GM21528 (cell line): ENCODE results near the gene TMEFF1.

ENCODE experiments used
- ATAC-seq: cut with Tn5 transposase; IDR thresholded peaks from one replicate; pipeline ENCODE4 v1.9.1; 2021; ENCODE audit warnings: mild to moderate bottlenecking, moderate library complexity; ENCODE audit not compliant: unreplicated experiment, low FRiP score

TMEFF1 gene

GRCh38 chr9:100567856-100568255 is 94.9 kb downstream of the TMEFF1 start:
- no peak for ATAC-seq

GRCh38 chr9:100573655-100574260 is 100.8 kb downstream of the TMEFF1 start:
- no peak for ATAC-seq

- no peak for ATAC-seq
Measured at GRCh38 chr9:100575006-100575405, 102.1 kb downstream of the TMEFF1 start.

- ATAC-seq, result no peak
Measured at GRCh38 chr9:100575765-100576386, 102.9 kb downstream of the TMEFF1 start.

GRCh38 chr9:100577776-100578448 is 105.0 kb downstream of the TMEFF1 start, which contains the start of gene CAVIN4:
Gene CAVIN4 (plus strand): TSS chr9:100578079. CDS start chr9:100578144, 65 bp downstream.
- ATAC-seq, result no peak

GRCh38 chr9:100578610-100579009 is 105.7 kb downstream of the TMEFF1 start:
- no peak for ATAC-seq

- no peak for ATAC-seq
Measured at GRCh38 chr9:100579665-100580064, 106.7 kb downstream of the TMEFF1 start.

GRCh38 chr9:100580257-100580656 is 107.3 kb downstream of the TMEFF1 start:
- no peak for ATAC-seq

- ATAC-seq, result no peak
Measured at GRCh38 chr9:100581081-100581480, 108.1 kb downstream of the TMEFF1 start.

GRCh38 chr9:100581661-100582060 is 108.7 kb downstream of the TMEFF1 start:
- ATAC-seq, result no peak

- no peak for ATAC-seq
Measured at GRCh38 chr9:100583014-100583802, 110.3 kb downstream of the TMEFF1 start.

GRCh38 chr9:100584951-100585350 is 112.0 kb downstream of the TMEFF1 start:
- ATAC-seq, result no peak

- ATAC-seq, result no peak
Measured at GRCh38 chr9:100586093-100586492, 113.1 kb downstream of the TMEFF1 start.

- ATAC-seq, result no peak
Measured at GRCh38 chr9:100587375-100587774, 114.4 kb downstream of the TMEFF1 start.

- ATAC-seq, result no peak
Measured at GRCh38 chr9:100589582-100589981, 116.6 kb downstream of the TMEFF1 start.

- no peak for ATAC-seq
Measured at GRCh38 chr9:100590481-100590880, 117.5 kb downstream of the TMEFF1 start.

- ATAC-seq, result no peak
Measured at GRCh38 chr9:100591139-100591538, 118.2 kb downstream of the TMEFF1 start.

GRCh38 chr9:100591639-100592412 is 118.9 kb downstream of the TMEFF1 start:
- no peak for ATAC-seq

GRCh38 chr9:100595391-100596199 is 122.6 kb downstream of the TMEFF1 start:
- ATAC-seq, result no peak
